AG09319 (cell line): ENCODE data around the gene RTCB.
"Not testable (repeated sequence)": the region's sequence is repeated elsewhere in the genome, so short reads cannot be mapped to it uniquely, and the experiment has no call there.

ENCODE experiments used
- DNase-seq: peaks from one replicate; pipeline ENCODE4 v3.0.0-alpha.2; 2010; ENCODE audit warnings: low read depth; ENCODE audit errors: extremely low read depth
- CTCF ChIP-seq: IDR thresholded peaks from 2 replicates; pipeline ENCODE4 v1.5.1; 2011; ENCODE audit warnings: low read depth, mild to moderate bottlenecking, inconsistent platforms, low read length, moderate library complexity

The RTCB gene

GRCh38 chr22:32376681-32377080 is 35.4 kb downstream of the RTCB start:
- DNase-seq = no peak
- no peak for TF ChIP-seq CTCF

- no peak for DNase-seq
- TF ChIP-seq CTCF = no peak
Measured at GRCh38 chr22:32375678-32376450, 36.2 kb downstream of the RTCB start.

GRCh38 chr22:32364210-32364609 is 47.8 kb downstream of the RTCB start:
- DNase-seq = no peak
- TF ChIP-seq CTCF = no peak

GRCh38 chr22:32361257-32361656 is 50.8 kb downstream of the RTCB start:
- TF ChIP-seq CTCF = no peak
- DNase-seq = no peak

GRCh38 chr22:32360096-32360495 is 52.0 kb downstream of the RTCB start:
- not testable (repeated sequence) for DNase-seq

DNA sequence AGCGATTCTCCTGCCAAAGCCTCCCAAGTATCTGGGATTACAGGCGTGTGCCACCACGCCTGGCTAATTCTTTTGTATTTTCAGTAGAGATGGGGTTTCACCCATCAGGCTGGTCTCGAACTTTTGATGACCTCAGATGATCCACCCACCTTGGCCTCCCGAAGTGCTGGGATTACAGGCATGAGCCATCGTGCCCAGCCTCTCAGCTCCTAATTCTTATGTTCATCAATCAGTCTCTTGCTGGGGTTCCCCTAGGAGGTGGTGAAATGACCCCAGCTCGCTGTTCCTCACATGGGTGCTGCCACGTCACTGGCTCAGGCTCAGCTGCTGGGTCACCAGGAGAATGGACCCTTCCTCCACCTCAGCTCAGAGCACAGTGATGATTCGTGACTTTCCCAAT is 54.5 kb downstream of the RTCB start, which contains the start of gene RFPL3:
Gene RFPL3, plus strand, starts transcription at position 301 of the 400 bp plus-strand sequence. CDS start 205 bp downstream, outside the sequence.
- not testable (repeated sequence) for DNase-seq

- TF ChIP-seq CTCF = no peak
Measured at GRCh38 chr22:32355760-32356159, 56.3 kb downstream of the RTCB start.

GRCh38 chr22:32354360-32355351 is 57.4 kb downstream of the RTCB start:
- no peak for DNase-seq

More at GRCh38 chr22:32355760-32356159, 56.3 kb downstream of the RTCB start:
- no peak for DNase-seq

More at GRCh38 chr22:32354360-32355351, 57.4 kb downstream of the RTCB start:
- TF ChIP-seq CTCF = no peak
